Liver (tissue), 3 donors: ENCODE results near the gene ABHD17A.

ENCODE experiments used
- NR2F2 ChIP-seq: IDR thresholded peaks from 2 replicates; pipeline ENCODE4 v1.6.1; 2016; ENCODE audit warnings: antibody characterized with exemption
- RAD21 ChIP-seq, 2 donors: IDR thresholded peaks; 2 replicates each; pipeline ENCODE4 v1.6.1; 2016; ENCODE audit warnings: antibody characterized with exemption in 2 of 2, mild to moderate bottlenecking in 2 of 2
- TF ChIP-seq, protein P1 (sequence below): fragments of 150-350 bp; IDR thresholded peaks from 2 replicates; pipeline ENCODE4 v1.5.1; 2017; ENCODE audit warnings: improper control_type of control experiment, low read depth, low read length; ENCODE audit not compliant: missing input control
- TF ChIP-seq, protein P2 (sequence below): IDR thresholded peaks from 2 replicates; pipeline ENCODE4 v1.6.1; 2016; ENCODE audit warnings: antibody characterized with exemption
- donor health status: healthy.
- donor health status: healthy.

DNA sequence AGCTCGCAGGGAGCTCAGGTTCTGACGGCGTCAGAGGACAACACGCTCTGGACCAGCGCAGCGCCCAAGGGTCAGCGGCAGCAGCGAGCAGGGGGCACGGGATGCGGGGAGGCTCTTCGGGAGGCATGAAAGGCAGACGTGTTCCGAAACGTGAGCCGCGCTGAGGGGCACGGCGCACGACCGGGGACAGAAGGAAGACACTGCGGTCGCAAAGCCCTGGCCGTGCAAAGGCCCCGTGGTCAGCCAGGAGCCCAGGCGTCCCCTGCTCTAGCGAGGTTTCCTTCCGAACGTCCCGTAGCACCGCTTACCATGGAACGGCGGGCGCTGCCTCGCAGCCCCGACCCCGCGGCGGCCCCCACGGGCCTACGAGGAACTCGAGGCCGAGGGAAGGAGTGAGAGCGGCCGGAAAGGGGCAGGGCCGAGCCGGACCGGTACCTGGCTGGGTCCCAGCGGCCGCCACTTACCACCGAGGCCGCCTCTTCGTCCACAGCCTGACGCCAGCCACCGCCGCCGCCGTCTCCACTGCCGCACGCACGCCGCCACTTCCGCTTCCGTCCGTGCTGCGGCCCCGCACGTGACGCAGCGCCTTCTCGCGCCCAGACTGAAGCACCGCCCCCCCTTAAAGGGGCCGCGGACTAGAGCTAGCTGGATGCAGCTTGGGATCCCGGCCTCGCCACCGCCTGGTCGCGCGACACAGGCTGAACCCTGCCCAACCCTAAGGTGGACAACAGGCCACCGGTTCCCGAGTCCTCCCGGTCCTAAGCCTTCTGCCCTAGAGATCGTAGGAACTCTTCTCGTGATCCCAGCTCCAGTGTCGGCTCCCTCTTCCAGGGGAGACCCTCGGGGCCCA is 9.4 kb downstream of the ABHD17A start:
- TF ChIP-seq, protein P1, sequence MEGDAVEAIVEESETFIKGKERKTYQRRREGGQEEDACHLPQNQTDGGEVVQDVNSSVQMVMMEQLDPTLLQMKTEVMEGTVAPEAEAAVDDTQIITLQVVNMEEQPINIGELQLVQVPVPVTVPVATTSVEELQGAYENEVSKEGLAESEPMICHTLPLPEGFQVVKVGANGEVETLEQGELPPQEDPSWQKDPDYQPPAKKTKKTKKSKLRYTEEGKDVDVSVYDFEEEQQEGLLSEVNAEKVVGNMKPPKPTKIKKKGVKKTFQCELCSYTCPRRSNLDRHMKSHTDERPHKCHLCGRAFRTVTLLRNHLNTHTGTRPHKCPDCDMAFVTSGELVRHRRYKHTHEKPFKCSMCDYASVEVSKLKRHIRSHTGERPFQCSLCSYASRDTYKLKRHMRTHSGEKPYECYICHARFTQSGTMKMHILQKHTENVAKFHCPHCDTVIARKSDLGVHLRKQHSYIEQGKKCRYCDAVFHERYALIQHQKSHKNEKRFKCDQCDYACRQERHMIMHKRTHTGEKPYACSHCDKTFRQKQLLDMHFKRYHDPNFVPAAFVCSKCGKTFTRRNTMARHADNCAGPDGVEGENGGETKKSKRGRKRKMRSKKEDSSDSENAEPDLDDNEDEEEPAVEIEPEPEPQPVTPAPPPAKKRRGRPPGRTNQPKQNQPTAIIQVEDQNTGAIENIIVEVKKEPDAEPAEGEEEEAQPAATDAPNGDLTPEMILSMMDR, result no peak
- TF ChIP-seq, protein P2, sequence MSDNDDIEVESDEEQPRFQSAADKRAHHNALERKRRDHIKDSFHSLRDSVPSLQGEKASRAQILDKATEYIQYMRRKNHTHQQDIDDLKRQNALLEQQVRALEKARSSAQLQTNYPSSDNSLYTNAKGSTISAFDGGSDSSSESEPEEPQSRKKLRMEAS, result peak; percentile 77
- TF ChIP-seq NR2F2 (no peak), RAD21 (IDR thresholded peaks at IDR 0.05) (peak in 1 of 2 donors; percentile 45)
